Stimulated activated CD8-positive, alpha-beta memory T cell treated with anti-CD3 and anti-CD28 coated beads, Interleukin-12 subunit alpha, Interleukin-12 subunit beta, amount 100 ng/mL, for 1 hour (primary cell): ENCODE measurements around the gene HOXA10.

ENCODE experiments used
- DNase-seq: peaks from one replicate; pipeline ENCODE4 v3.0.0-alpha.2; 2020; ENCODE audit warnings: low read depth

Gene HOXA10

GRCh38 chr7:27154901-27155815 is 19.0 kb downstream of the HOXA10 start:
- no peak for DNase-seq

- no peak for DNase-seq
Measured at GRCh38 chr7:27154369-27154768, 19.8 kb downstream of the HOXA10 start.

- DNase-seq: no peak
Measured at GRCh38 chr7:27153526-27153925, 20.6 kb downstream of the HOXA10 start.

- no peak for DNase-seq
Measured at GRCh38 chr7:27152816-27153442, 21.2 kb downstream of the HOXA10 start.

- no peak for DNase-seq
Measured at GRCh38 chr7:27151931-27152815, 21.9 kb downstream of the HOXA10 start, which contains the start of gene HOXA3. HOXA3 (minus strand) TSS chr7:27152583; CDS start chr7:27110640, 41,943 bp downstream.

GRCh38 chr7:27151341-27151930 is 22.7 kb downstream of the HOXA10 start:
- no peak for DNase-seq

- peak; percentile 36 for DNase-seq
Measured at GRCh38 chr7:27150568-27151340, 23.4 kb downstream of the HOXA10 start.

- no peak for DNase-seq
Measured at GRCh38 chr7:27149842-27150567, 24.1 kb downstream of the HOXA10 start.

- no peak for DNase-seq
Measured at GRCh38 chr7:27148756-27149641, 25.1 kb downstream of the HOXA10 start.

GRCh38 chr7:27148031-27148755 is 25.9 kb downstream of the HOXA10 start:
- no peak for DNase-seq

- DNase-seq: no peak
Measured at GRCh38 chr7:27147199-27148030, 26.7 kb downstream of the HOXA10 start, which contains the start of gene HOXA6. HOXA6 (minus strand) TSS chr7:27147774; CDS start chr7:27147749, 25 bp downstream.

- DNase-seq: no peak
Measured at GRCh38 chr7:27146491-27147198, 27.5 kb downstream of the HOXA10 start.

- no peak for DNase-seq
Measured at GRCh38 chr7:27145914-27146412, 28.2 kb downstream of the HOXA10 start.

GRCh38 chr7:27145165-27145913 is 28.8 kb downstream of the HOXA10 start:
- DNase-seq: no peak

GRCh38 chr7:27144781-27145164 is 29.3 kb downstream of the HOXA10 start:
- no peak for DNase-seq
